SK-N-SH (cell line): ENCODE measurements around the gene CDH11.

Experiments
- CTCF ChIP-seq: fragments of 200-600 bp; sonication (generic); IDR thresholded peaks from 2 replicates; pipeline ENCODE4 v1.6.1; 2017; ENCODE audit warnings: antibody characterized with exemption, mild to moderate bottlenecking, moderate library complexity
- EP300 ChIP-seq, 2 experiments: IDR thresholded peaks; 2 replicates each; pipeline versions ENCODE4 v1.4.0 to v1.6.1; 2012; ENCODE audit warnings: borderline replicate concordance in 1 of 2, low read depth in 1 of 2, low read length in 1 of 2
- MXI1 ChIP-seq: IDR thresholded peaks from 2 replicates; pipeline ENCODE4 v1.6.1; 2012; ENCODE audit warnings: mild to moderate bottlenecking, low read depth, low read length, improper control_type of control experiment
- NRF1 ChIP-seq: IDR thresholded peaks from 2 replicates; pipeline ENCODE4 v1.6.1; 2012; ENCODE audit warnings: low read depth, mild to moderate bottlenecking, low read length
- POLR2AphosphoS5 ChIP-seq: IDR thresholded peaks from 2 replicates; pipeline ENCODE4 v1.6.1; 2012; ENCODE audit warnings: low read depth, low read length
- REST ChIP-seq: IDR thresholded peaks from 2 replicates; pipeline ENCODE4 v1.6.1; 2012; ENCODE audit warnings: mild to moderate bottlenecking, low read depth, low read length, moderate library complexity
- RFX5 ChIP-seq: IDR thresholded peaks from 2 replicates; pipeline ENCODE4 v1.6.1; 2012; ENCODE audit warnings: mild to moderate bottlenecking, improper control_type of control experiment, low read length
- TAF1 ChIP-seq: IDR thresholded peaks from 2 replicates; pipeline ENCODE4 v1.6.1; 2012; ENCODE audit warnings: low read depth, mild to moderate bottlenecking, low read length, moderate library complexity, borderline replicate concordance
- TEAD4 ChIP-seq: IDR thresholded peaks from 2 replicates; pipeline ENCODE4 v1.4.0; 2012; ENCODE audit warnings: mild to moderate bottlenecking, borderline replicate concordance; ENCODE audit not compliant: insufficient read depth
- USF1 ChIP-seq: IDR thresholded peaks from 2 replicates; pipeline ENCODE4 v1.4.0; 2012; ENCODE audit warnings: low read depth, borderline replicate concordance

- no peak for TF ChIP-seq CTCF
- no peak for TF ChIP-seq RFX5
- TF ChIP-seq TAF1, result no peak
- TF ChIP-seq POLR2AphosphoS5, result no peak
- no peak for TF ChIP-seq NRF1
- TF ChIP-seq EP300 (IDR thresholded peaks at IDR 0.05; ENCODE audit: borderline replicate concordance in 1 of 2, low read depth in 1 of 2, low read length in 1 of 2), result no peak
- no peak for TF ChIP-seq USF1
- no peak for TF ChIP-seq TEAD4
- TF ChIP-seq REST, result no peak
- TF ChIP-seq MXI1, result no peak
These were observed 124.7 kb downstream of the CDH11 start for GRCh38 chr16:64997121-64997520.
